ENCODE measurements around the gene TGFBRAP1.

Gene TGFBRAP1, protein sequence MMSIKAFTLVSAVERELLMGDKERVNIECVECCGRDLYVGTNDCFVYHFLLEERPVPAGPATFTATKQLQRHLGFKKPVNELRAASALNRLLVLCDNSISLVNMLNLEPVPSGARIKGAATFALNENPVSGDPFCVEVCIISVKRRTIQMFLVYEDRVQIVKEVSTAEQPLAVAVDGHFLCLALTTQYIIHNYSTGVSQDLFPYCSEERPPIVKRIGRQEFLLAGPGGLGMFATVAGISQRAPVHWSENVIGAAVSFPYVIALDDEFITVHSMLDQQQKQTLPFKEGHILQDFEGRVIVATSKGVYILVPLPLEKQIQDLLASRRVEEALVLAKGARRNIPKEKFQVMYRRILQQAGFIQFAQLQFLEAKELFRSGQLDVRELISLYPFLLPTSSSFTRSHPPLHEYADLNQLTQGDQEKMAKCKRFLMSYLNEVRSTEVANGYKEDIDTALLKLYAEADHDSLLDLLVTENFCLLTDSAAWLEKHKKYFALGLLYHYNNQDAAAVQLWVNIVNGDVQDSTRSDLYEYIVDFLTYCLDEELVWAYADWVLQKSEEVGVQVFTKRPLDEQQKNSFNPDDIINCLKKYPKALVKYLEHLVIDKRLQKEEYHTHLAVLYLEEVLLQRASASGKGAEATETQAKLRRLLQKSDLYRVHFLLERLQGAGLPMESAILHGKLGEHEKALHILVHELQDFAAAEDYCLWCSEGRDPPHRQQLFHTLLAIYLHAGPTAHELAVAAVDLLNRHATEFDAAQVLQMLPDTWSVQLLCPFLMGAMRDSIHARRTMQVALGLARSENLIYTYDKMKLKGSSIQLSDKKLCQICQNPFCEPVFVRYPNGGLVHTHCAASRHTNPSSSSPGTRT

DNA sequence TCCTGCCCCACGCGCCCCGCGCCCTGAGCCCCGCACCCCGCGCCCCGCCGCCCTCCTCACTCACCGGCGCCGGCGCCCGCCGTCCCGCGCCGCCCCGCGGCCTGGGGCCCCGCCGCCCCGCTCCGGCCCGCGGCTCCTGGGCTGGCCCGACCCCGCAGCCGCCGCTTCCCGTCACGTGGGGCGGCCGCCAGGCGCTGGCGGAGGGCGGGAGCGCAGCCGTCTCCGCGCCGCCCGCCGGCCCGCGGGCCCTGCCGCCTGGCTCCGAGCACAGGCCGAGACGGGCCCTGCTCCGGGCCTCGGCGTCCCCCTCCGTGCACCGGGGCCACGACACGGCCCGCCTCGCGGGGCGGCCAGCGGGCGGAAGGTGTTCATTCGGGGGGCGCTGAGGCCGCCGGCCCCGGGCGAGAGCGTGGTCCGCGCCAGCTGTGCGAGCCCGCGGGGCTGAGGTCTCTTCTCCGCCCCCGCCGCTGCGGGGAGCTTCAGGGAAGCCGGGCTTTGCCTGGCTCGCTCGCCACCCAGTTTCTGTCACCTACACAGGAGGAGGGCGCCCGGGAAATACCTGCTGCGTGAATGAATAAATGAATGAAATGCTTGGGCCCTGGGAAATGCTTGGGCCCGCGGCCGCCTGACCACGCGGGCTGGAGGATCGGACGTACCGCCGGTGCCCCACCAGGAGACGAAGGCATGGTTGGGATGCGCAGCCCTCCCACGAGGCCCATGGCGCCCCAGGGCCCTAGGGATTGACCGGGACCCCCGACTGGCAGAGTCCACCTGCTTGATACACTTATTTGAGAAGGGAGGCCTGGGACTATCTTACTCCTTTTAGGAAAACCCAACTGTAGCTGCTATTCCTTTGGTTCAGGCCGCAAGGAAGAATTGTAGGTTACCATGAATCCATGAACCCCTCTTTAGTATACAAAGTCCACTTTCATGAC, at the start of gene TGFBRAP1:
Gene TGFBRAP1 (minus strand): TSS at position 175 of the 935 bp plus-strand sequence. CDS start 21,434 bp downstream, outside the sequence.
- FAIRE-seq: no peak

DNA sequence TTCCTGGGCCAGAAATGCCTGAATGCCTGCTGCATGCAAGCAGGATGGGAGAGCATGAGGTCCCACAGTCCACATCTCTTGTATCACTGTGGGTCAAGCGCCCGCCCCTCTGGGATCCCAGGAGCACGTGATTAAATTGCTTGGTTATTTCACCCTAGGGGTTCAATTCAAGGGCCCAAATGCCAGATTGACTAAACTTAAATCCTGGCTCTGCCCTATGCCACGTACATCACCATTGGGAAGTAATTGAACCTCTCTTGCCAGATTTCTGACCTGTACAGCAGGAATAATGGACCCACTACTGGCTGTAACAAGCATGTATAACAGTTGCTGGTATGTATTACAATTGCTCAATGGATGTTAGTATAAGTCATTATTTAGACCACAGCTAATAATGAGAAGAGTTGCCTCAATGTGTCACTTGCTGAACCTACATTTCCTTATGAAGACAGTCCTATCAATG, 49.4 kb upstream of the TGFBRAP1 start:
- FAIRE-seq: no peak

DNA sequence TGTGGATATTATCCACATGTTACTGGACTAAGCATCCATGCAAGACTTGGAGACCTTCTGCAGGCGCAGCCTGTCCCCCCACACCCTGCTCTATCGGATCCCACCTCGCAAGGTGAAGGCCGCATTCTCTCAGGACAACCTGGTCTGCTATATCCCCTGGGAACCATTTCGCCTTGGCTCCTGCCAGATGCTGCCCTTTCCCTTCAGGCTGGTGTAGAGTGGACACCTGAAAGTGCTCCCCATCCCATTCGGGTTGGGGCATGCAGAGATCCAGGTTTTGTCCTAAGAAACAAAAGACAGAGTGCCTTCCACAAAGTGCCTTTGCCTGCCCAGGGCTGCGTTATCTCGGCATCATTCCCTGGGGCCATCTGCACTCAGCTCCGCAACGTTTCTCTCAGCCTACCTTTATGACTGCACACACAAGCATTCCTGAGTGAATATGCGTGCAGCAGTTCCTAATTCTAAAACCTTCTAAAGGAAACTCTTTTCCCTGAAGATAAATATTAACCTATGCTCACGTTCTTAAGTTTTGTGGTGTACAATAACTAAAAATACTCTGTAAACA, 48.8 kb upstream of the TGFBRAP1 start:
- no peak for FAIRE-seq

DNA sequence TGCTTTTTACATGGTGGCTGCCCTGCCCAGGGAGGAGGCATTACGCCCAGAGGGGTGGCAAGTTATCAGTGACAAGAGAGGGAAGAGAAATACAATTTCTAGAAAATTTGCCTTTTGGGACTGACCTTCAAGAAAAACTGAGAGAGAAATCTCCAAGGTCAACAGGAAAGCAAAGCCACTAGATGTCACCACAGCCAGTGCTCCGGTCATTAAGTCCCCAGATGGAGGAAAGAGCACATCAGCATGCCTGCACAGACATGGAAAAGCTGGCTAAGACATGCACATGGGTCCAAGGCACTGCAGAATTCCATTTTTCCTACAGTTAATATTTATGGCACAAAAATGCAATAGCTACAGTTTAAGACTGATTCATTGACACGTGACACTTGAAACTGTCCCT, 48.3 kb upstream of the TGFBRAP1 start:
- FAIRE-seq: no peak

DNA sequence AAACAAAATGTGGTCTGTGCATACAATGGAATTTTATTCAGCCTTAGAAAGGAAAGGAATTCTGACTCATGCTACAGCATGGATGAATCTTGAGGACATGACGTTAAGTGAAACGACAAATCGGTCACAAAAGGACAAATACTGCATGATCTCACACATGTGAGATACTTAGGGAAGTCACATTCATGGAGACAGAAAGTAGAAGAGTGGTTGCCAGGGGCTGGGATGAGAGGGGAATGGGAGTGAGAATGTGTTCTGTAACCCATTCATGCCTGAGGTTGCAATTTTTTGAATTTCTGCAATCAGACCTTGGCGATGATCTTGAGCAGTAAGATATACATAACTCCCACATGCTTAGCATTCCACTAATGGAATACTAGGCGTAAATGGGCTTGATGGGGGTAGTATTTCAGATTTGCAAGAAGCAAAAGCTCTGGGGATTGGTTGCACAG, 47.3 kb upstream of the TGFBRAP1 start:
- FAIRE-seq: no peak

DNA sequence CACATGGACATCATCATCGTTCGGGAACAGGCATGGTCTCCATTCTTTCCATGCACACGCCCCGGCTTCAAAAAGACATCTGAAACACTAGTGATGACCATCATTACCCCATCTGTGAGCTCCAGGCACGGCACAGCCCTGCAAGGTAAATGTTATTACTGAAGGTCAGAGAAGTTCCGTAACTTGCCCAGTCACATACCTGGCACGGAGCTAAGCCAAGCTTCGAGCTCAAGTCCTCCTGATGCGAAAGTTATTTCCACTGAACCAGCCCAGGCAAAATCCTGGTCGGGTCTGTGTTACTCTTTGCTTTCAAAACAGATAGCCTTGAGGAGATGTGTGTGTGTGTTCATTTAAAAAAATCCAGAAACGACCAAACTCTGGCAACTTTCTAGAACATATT, 46.5 kb upstream of the TGFBRAP1 start:
- no peak for FAIRE-seq

DNA sequence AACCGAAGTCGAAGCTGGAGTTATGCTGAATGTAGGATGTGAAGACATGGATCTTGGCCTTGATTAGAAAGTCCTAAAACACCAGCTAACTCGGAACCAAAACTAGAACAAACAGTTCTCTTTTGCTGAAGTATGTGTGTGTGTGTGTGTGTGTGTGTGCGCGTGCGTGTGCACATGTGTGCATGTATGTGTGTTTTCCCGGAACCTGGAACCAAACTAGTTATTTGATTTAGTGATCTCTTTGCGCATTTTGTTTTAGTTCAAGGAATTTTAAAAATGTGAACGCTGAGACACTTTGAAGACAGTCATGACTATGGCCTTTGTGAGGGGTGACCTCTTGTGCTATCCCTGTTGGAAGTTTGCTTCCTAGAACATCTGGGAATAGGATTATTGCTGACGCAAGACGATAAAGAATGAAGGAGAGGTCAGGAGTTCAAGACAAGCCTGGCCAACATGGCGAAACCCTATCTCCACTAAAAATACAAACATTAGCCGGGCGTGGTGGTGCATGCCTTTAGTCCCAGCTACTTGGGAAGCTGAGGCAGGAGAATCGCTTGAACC, 45.5 kb upstream of the TGFBRAP1 start:
- no peak for FAIRE-seq

DNA sequence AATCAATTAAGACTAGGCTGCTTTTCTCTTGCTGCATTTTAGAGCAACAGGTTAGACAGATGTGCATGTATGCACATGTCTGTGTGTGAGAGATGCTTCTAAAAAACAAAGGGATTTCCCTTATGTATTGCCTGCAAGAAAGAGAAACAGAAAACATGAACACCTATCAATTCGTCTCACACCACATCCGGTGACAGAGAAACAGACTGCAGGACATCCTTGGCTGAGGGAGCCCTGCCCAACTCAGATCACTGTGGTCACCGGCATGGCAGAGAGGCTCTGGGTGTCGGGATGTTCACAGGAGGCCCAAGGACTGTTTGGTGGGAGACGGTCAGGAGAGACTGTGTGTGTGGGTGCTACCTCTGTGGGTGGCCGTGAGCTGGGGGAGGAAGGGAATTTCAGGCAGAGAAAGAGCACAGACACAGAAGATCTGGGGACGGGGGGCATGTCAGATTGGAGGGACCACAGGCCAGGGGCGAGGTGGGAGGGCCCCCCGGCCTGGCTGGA, 44.4 kb upstream of the TGFBRAP1 start:
- FAIRE-seq: no peak

DNA sequence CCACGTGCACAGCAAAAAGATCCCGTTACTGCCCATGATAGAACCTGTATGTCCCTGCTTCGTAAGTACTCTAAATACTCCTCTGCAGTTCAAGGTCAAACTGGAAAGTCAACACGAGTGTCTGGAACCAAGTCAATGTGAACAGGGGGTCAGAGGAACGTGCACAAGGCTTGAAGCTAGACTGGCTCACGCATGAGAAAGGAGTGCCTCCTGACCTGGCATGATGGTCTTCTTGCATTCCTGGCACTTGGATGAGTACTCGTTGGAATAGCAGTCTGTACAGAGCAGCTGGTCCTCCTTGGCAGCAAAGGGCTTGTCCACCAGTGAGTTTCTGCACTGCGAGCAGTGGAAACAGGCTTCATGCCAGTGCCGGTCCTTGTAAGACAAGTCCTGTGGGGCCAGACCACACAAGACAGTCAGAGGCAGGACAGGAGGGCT, 43.8 kb upstream of the TGFBRAP1 start:
- FAIRE-seq: no peak

DNA sequence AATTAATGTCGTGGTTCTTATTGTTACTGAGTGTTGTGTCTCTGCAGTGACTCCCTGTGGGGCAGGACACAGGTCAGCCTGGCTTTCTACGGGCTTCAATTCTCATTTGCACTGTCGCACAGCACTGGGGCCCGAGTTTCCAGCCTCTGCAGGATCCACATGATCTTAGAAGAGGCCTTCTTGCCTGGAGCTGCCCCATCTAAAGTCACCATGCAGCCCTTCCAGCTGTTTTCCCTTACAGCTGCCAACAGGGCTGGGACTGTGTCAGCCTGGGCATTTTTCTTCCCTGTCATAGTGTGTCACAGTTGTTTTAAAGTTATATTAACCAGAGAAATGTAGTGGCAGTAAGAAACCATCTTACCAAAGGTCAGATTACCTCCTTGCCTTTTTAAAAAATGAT, 42.3 kb upstream of the TGFBRAP1 start:
- FAIRE-seq: no peak

DNA sequence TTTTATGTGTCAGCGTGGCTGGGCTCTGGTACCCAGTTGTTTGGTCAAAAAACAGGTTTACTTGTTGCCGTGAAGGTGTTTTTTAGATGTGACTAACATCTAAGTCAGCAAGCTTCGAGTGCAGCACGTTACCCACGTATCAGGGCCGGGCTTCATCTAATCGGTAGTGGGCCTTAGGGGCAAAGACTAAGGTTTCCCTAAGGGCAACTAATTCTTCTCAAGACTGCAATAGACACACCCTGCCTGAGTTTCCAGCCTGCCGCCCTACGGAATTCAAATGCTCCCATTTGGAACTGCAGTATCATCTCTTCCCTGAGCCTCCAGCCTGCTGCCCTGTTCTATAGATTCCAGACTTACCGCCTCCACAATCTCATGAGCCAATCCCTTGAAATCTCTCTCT, 41.6 kb upstream of the TGFBRAP1 start:
- FAIRE-seq: no peak

DNA sequence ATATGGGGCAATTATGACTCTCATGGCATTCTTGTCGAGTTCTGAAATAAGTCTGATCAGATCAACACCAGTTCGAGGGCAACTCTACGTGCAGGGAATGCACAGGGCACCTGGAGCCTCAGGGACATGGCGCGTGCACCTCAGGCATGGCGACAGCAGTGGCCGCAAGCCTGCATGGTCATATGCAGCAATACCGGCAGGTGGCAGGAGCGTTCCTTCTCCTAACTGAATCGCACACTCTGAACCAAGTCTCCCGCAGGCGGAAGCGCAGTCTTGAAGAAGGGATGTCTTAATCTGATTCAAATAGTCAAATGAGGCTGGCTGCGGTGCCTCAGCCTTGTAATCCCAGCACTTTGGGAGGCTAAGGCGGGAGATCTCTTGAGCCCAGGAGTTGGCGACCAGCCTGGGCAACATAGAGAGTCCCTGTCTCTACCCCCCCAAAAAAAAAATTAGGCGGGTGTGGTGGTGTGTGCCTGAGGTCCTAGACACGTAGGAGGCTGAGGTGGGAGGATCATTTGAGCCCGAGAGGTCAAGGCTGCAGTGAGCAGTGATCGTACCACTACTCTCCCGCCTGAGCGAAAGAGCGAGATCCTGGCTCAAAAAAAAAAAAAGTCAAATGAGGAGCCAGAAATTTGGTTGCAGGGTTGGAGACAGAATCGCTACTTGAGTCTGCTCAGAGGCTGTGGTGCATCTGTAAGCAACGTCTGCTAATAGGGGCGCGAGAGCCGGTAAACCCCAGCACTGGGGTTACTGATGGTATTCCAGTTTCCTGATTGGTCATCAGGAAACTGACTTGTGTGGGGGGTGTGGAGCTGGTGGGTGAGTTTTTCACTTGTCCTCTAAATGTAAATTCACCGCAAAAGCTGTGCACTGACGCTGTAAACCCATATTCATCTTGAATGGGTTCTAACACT, 40.5 kb upstream of the TGFBRAP1 start:
- FAIRE-seq: no peak

DNA sequence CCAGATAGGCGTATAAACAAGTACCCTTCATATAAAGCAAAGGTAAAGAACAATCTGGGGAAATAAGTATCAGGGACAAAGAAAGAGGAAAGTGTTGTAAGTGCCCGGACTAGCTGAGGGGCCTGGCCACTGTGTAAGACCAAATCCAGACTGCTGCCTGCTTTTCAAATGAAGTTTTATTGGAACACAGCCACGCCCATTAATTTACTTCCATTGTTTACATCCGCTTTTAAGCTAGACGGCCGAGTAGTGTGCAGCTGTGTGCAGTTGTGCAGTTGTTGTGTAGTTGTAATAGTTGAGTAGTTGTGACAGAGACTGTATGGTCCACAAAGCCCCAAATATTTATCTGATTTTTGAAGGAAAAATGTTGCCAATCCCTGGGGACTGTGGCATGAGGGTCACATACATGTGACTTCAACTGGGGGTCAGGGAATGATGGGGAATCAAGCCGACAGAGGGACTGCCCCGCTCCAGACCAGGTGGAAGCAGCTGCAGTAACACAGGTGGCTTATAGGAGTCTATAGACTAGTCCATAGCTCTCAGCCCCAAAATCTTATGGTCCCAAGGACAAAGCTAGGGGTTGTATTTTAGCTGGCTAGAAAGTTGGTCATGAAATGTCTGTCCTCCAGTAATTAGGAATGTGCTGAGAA, 39.3 kb upstream of the TGFBRAP1 start:
- no peak for FAIRE-seq

DNA sequence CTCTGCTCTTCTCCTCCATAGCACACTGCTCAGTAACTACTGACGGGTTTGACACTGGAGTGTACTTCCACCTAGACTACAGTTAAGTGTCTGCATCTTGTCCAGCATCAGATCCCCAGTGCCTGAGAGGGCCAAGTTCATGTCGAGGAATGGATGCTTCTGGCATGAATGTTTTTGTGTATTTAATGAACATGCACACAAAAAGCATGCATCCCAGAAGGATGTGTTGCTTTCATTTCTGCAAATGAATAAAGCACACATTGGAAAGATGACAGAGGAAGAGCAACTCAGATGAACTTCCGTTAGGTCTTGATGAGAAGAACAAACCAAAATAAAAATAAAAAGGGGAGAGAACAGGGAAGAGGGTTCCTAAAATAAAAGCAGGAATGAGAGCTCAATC, 35.7 kb upstream of the TGFBRAP1 start:
- no peak for FAIRE-seq

DNA sequence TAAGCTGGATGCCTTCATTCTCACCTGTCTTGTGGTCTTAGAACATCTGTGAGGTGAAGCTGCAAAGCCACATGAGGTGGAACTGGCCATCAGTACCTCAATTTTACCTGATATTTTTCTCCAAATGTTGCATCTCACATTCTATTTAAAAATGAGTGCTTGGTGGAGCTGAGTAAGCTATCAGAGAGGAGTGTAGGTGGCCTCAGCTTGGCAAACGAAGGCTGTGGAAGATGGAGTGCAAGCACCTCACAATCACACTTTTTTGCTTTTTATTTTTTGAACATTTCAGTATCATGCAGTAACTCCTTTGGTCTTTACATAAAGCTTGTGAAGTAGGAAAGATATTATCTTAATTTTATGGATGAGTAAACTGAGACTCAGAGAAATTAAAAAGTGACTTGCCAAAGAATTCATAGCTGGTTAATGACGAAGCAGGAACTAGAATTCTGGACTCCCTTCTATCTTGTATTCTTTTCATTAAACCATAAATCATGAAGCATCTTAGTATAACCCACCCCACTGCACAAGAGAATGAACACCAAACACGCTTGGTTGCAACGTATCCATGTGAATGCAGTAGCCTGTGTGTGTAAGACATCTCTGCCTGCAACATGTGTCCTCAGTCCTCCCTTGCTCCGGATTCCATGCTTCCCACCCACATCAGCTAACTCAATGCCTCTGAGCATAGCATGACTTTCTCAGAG, 35.1 kb upstream of the TGFBRAP1 start:
- no peak for FAIRE-seq

DNA sequence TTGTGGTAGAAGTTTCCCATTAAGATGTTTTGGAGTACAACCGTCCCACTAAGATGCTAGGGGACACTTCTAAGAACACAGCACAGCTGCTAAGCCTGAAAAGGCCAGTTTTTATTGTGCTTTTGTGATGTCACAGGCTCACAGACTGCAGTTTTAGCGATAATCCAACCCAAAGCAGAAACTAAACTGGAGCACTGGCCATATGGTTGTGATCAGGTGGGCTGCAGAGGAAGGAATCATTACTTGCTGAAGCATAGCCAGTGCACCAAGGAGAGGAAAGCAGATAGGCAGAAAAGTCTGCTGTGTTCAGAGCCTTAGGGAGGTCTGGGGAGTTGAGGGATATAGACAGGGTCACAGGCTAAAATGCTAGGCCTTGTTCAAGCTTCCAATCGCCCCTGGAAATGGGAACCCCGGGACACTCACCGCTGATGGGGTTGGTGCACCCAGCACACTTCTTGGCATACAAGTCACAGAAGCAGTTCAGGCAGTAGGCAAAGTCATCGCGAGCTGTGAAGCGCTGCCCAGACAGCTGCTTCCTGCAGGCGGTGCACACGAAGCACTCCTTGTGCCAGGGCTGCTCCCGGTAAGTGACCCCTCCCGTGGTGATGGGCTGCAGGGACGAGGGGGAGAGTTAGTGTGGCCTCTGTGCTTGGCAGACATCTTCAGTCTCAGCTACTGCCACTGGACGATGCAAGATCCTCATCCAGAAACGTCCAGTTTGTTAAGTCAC, 33.5 kb upstream of the TGFBRAP1 start:
- no peak for FAIRE-seq

DNA sequence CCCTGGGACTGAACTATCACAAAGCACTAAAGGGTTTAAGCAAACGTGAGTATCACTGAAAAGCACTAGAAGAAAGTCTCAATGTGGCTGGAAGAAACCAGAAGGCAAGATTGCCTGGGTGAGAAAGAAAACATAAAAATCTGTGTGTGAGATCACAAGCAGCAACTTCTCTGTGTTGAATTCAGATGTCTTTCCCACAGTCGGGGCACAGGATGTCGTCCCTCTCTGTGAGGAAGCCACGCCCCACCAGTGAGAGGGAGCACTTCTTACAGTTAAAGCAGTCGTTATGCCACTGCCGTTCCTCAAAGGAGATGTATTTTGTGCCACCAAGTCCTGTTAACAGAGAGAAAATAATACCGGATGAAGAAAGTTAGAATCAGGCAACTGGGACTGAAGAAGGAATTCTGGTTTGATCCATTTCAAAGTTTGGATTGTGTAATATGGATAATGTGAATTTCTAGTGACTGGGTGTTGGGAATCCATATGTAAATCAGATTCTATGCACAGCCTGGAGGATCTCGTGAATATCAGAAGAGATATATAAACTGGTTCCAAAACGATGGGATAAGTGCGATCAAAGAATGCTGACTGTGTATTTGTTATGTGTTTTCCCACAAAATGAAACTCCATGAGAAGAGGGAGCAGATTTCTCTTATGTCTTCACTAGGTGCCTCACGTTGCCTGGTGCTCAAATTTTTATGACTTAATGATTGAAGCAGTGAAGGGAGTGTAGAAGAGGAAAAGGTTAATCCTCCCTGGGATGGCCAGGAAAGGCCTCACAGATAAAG, 31.8 kb upstream of the TGFBRAP1 start:
- no peak for FAIRE-seq

DNA sequence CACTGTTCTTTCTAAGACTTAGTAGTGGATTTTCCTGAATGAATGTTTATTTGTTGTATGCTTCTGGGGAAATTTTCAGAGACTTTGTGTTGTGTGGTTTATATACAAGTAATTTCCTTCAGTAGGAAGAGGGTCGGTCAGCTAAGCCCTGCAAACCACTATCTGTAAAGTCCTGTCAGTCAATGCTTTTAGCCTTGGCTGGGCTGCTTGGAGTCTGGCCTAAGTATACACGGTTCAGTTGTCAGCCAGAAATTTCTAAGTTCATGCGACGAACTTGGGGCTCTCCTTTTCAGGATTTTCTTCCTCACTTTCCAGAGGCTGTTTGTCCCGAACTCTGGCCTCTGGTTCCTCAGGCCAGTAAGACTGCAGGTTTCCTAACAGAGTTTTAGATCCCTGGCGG, 29.1 kb upstream of the TGFBRAP1 start:
- FAIRE-seq: no peak
